ENCODE results near the gene DERL2. TPM values are rescaled to one million over a fixed set of nuclear protein-coding genes. Genes with fewer than 3 reads are reported as not detected.
"Not testable (repeated sequence)": the region's sequence is repeated elsewhere in the genome, so short reads cannot be mapped to it uniquely, and the experiment has no call there.

Gene DERL2
- total RNA-seq, 1 donor from 2014 or later: 41.5 TPM

DNA sequence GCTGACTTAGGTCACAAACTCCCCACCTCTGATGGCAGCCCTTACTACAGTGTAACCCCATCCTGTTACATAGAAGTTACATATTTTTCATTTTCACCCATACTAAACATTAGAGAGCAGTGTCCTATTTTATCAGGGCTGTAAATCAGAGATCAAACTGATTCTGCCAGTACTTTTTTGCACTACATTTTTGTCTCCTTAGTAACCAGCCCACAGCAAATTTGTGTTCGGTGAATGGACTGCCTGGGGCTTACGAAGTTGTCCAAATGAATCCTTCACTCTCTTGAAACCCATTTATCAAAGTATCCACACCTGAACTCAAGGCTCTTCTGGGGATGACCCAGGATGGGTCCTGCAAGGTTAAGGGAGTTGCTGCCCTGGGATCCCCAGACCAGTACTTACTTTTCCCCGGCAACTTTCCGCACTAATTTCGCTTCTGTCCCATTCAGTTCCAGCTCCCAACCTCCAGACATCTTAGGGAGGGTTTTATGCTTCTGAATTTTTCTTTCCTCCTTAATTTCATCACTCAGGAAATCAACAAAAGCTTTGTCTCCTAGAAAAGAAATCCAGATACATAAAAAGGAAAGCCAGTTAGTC, 48.2 kb downstream of the DERL2 start:
- peak; percentile 20 for DNase-seq (ENCODE audit: low read depth)

DNA sequence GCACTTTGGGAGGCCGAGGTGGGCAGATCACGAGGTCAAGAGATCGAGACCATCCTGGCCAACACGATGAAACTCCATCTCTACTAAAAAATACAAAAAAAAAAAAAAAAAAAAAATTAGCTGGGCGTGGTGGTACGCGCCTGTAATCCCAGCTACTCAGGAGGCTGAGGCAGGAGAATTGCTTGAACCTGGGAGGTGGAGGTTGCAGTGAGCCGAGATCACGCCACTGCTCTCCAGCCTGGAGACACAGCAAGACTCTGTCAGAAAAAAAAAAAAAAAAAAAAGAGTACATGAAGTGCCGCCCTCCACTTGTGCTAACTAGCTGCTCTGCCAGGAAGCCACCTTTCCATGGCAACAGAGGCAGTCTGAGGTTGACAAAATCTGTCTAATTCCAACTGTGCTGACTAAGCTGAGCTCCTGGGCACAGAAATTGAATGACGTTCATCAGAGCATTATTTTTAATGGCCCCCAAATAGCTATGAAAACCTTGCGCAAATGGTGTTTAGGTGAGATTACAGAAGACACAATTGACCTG, 50.1 kb downstream of the DERL2 start:
- not testable (repeated sequence) for DNase-seq (ENCODE audit: low read depth)

DNA sequence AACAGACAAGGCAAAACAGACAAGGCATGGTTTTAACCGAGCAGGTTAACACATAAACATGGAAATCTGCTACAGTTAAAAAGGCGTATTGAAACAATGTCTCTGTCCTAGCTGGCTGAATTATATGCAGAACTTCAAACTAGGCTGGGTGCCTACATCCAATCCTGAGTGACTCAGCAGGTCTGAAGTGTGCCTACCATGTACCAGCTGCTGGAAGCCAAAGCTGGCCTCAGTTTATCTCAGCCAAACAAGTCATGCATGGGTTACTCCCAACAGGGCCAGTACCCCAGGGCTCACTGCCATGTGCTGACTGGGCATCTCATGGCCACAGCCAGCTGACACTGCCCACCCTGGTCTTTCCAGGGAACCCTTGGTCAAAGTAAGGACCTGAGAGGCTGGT, 51.0 kb downstream of the DERL2 start:
- no peak for DNase-seq (ENCODE audit: low read depth)

DNA sequence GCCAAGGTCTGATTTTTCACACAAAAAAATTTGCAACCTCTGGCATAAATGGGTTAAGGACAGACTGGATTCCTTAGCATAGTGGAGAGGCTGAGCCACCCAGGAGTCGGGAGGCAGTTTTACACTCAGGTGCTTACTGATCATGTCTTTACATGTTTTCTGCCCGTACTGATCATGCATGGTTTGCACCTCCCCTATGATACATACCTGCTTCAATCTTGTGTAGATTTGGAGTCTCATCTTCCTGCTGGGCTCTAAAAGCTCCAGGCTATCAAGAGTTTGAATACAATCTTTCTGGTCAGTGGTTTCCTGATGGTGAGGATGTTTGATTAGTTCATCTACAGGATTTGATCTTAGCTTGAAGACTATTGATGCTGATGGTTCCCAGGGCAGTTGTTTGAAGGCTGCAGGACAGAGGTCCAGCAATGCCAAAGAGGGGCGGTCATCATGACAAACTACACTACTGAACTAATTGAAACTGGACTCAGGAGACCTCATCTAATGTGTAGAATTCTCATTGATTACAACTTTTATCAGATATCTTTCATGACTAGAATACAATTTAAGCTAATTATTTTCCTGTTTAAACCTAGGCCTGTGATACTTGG, 53.9 kb downstream of the DERL2 start:
- no peak for DNase-seq (ENCODE audit: low read depth)

DNA sequence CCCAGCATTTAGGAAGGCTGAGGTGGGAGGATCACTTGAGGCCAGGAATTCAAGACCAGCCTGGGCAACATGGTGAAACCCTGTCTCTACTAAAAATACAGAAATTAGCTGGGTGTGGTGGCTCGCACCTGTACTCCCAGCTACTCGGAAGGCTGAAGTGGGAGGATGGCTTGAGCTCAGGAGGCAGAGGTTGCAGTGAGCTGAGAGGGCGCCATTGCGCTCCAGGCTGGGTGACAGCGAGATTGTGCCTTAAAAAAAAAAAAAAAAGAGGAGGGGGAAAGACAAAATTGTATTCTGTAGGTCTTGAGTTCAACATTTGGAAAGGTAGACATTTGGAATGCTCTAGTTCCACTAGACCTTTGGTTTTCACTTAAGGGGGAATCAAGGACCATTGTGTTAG, 54.7 kb downstream of the DERL2 start:
- DNase-seq (ENCODE audit: low read depth): not testable (repeated sequence)

DNA sequence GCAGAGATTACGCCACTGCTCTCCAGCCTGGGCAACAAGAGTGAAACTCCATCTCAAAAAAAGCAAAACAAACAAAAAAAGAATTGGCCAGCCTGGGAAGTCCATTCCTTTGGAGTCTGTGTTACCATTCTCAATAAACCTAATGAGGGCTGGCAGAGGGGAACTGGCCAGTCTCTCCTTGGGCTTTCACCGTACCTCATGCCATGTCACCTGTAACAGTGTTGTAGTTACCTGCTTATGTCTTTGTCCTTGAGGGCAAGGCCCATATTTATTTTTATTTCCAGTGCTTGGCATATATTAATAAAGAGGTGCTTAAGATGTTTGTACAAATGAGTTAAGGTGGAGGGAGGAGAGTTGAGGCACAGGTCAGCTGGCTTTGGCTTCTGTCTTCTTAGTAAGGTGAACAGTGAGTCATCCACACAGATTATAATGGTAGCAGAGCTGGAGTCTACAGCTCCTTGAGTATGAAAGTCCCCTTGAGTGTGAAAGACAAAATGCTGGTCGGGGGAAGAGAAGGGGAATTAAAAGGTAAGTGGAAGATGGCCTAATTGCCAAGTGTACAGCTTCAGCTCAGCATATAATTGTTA, 55.5 kb downstream of the DERL2 start:
- no peak for DNase-seq (ENCODE audit: low read depth)

DNA sequence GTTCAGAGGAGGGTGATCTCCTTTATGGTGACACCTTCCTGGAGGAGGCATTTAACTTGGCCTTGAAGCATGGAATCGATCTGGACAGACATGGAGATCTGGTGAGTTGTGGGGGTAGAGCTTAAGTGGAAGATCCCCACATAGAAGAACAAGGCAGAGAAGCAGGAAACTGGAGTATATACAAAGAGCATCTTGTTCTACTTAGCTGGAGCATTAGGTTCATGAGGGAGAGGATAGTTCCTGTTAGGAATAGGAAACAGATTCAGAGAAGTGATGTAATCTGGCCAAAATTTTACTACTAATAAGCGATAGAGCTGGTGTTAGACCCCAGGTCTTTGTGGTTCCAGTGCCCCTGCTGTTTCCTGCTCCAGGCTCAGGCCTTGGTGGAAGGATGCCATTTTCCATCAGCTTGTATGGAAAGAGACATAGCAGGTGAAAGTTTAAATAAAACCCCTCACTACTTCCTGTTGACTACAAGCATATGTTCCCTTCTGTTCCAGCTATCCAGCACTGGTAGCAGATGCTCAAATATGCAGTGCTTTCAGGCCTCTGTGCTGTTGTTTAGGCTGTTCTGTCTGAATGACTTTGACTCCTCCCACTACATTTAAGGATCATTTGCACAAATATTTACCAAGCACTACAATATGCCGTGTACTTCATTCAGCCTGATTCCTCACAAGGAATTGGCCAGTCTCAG, 56.6 kb downstream of the DERL2 start:
- peak; percentile 18 for DNase-seq (ENCODE audit: low read depth)

DNA sequence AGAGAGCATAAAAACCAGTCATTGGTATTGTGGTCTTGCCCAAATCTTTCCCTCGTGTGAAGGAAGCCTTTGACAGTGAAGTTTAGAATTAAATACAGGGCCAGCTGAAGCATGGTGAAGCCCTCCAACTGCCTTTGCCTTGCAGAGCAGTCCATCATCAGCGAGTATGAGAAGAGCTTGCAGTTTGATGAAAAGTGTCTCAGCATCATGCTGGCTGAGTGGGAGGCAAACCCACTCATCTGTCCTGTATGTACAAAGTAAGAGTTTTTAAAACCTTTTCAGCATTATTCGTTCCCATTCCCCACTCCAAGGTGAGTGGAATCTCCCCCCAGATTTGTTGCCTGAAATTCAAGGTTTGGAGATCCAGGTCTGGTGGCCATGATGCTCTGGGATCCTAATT, 60.2 kb downstream of the DERL2 start:
- DNase-seq (ENCODE audit: low read depth): no peak

DNA sequence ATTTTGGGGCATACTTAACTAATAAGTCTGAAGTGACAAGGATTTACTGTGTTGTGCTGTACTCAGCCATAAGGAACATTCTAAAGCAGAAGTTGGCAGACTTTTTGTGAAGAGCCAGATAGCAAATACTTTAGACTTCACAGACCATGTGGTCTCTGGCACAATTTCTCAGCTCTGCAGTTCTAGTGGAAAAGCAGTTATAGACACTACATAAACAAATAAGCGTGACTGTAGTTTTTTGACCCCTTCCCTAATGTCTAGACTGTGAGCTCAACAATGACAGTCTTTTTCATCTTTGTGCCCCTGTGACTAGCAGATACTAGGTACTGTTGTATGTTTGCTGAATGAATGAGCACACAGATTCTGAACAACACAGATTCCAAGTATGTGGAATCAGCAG, 61.1 kb downstream of the DERL2 start:
- no peak for DNase-seq (ENCODE audit: low read depth)

DNA sequence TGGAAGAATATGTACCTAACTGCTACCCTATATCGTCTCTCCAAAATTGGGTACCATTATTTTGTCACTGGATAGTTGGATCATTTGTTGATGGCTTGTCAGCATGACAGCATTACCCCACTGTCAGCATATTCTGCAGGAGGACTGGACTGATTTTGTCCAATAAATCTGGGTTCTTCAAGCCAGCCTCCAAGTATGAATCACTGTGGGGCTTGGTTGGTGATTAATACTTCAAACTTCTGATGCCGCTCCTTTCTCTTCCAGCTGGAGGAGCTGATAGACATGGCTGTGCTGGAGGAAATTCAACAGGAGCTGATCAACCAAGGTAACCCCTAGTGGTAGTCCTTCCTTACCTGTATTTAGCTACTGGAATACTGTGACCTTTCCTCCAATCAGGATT, 63.5 kb downstream of the DERL2 start:
- DNase-seq (ENCODE audit: low read depth): peak; percentile 85

Other genes with a start within 250 kb of the DERL2 start
- gene RABEP1, start 203.9 kb downstream of the DERL2 start, total RNA-seq: 39.8 and 77.1 TPM in 2 replicates
- gene NUP88, start 66.5 kb downstream of the DERL2 start, total RNA-seq: 81.6 and 161 TPM in 2 replicates
- 29.3 and 56.1 TPM in 2 replicates for gene RPAIN, start 66.0 kb downstream of the DERL2 start, total RNA-seq
- 190 and 289 TPM in 2 replicates for gene C1QBP, start 47.0 kb downstream of the DERL2 start, total RNA-seq
- gene DHX33, start 17.2 kb downstream of the DERL2 start, total RNA-seq: 10.1 and 16.2 TPM in 2 replicates
- gene MIS12, start 388 bp upstream of the DERL2 start, total RNA-seq: 19.4 and 27.2 TPM in 2 replicates
- 5.2 and 8.6 TPM in 2 replicates for gene NLRP1, start 98.3 kb upstream of the DERL2 start, total RNA-seq

All from renal cortical epithelial cell (primary cell).